RWPE2 (cell line): ENCODE results near the gene DEK.
"Not testable (repeated sequence)": the region's sequence is repeated elsewhere in the genome, so short reads cannot be mapped to it uniquely, and the experiment has no call there.

ENCODE experiments used
- ATAC-seq: fragments of 200-7000 bp; cut with Tn5 transposase; 3 replicates; pipeline ENCODE4 v1.9.1; 2021; ENCODE audit warnings: low read depth
- DNase-seq: peaks from one replicate; pipeline ENCODE4 v3.0.0-alpha.2; 2020; ENCODE audit warnings: low spot score
- H3K27ac ChIP-seq: fragments of 450-650 bp; 2 replicates; pipeline ENCODE4 v1.5.1; 2017; ENCODE audit warnings: mild to moderate bottlenecking; ENCODE audit not compliant: poor library complexity, severe bottlenecking
- H3K27me3 ChIP-seq: fragments of 250-450 bp; sonication (Bioruptor Pico); 2 replicates; pipeline ENCODE4 v1.5.1; 2021; ENCODE audit warnings: mild to moderate bottlenecking, moderate library complexity; ENCODE audit not compliant: insufficient read depth, poor library complexity, severe bottlenecking
- H3K36me3 ChIP-seq: fragments of 250-450 bp; sonication (Bioruptor Pico); 2 replicates; pipeline ENCODE4 v1.5.1; 2020; ENCODE audit warnings: low read depth, mild to moderate bottlenecking, moderate library complexity
- H3K4me1 ChIP-seq: fragments of 250-450 bp; sonication (Bioruptor Pico); 2 replicates; pipeline ENCODE4 v1.5.1; 2021; ENCODE audit warnings: mild to moderate bottlenecking, moderate library complexity; ENCODE audit not compliant: insufficient read depth, poor library complexity, severe bottlenecking
- H3K4me3 ChIP-seq: fragments of 250-450 bp; sonication (Bioruptor Pico); 2 replicates; pipeline ENCODE4 v1.5.1; 2021; ENCODE audit warnings: mild to moderate bottlenecking, moderate library complexity; ENCODE audit not compliant: severe bottlenecking
- H3K9me3 ChIP-seq: fragments of 250-450 bp; sonication (Bioruptor Pico); 2 replicates; pipeline ENCODE4 v1.5.1; 2021; ENCODE audit warnings: mild to moderate bottlenecking, moderate library complexity; ENCODE audit not compliant: severe bottlenecking
- TF ChIP-seq, protein P1 (sequence below): fragments of 450-650 bp; IDR thresholded peaks from one replicate; pipeline ENCODE4 v1.5.1; 2017; ENCODE audit warnings: mild to moderate bottlenecking, moderate library complexity; ENCODE audit not compliant: poor library complexity, severe bottlenecking

DEK gene

GRCh38 chr6:18209539-18210197 lies 54.7 kb downstream of the DEK start:
- no peak overlapping the region for H3K27ac ChIP-seq
- TF ChIP-seq, protein P1, sequence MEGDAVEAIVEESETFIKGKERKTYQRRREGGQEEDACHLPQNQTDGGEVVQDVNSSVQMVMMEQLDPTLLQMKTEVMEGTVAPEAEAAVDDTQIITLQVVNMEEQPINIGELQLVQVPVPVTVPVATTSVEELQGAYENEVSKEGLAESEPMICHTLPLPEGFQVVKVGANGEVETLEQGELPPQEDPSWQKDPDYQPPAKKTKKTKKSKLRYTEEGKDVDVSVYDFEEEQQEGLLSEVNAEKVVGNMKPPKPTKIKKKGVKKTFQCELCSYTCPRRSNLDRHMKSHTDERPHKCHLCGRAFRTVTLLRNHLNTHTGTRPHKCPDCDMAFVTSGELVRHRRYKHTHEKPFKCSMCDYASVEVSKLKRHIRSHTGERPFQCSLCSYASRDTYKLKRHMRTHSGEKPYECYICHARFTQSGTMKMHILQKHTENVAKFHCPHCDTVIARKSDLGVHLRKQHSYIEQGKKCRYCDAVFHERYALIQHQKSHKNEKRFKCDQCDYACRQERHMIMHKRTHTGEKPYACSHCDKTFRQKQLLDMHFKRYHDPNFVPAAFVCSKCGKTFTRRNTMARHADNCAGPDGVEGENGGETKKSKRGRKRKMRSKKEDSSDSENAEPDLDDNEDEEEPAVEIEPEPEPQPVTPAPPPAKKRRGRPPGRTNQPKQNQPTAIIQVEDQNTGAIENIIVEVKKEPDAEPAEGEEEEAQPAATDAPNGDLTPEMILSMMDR = no peak
- ATAC-seq (no peak), DNase-seq (no peak)
- H3K4me1 ChIP-seq = no peaks in the 10 kb centered on the region
- no peaks in the 10 kb centered on the region for H3K27me3 ChIP-seq
- H3K36me3 ChIP-seq = no peaks in the 10 kb centered on the region; the same call in 1 of the 2 replicates
- no peak overlapping the region for H3K4me3 ChIP-seq
- H3K9me3 ChIP-seq = no peaks in the 10 kb centered on the region

DNA sequence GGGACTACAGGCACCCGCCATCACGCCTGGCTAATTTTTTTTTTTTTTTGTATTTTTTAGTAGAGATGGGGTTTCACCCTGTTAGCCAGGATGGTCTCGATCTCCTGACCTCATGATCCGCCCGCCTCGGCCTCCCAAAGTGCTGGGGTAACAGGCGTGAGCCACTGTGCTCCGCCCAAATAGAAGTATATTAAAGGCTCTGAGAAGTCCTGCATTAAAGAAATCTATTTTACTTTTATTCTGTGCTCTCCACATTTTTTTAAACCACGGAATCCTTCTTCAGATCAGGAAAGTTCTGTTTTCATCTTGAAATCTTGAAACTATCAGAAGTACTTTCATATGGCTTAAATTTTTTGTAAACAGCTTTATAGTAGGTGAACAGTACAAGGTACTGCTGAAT lies 55.6 kb downstream of the DEK start:
- ATAC-seq, DNase-seq, H3K36me3 ChIP-seq: not testable (repeated sequence)

DNA sequence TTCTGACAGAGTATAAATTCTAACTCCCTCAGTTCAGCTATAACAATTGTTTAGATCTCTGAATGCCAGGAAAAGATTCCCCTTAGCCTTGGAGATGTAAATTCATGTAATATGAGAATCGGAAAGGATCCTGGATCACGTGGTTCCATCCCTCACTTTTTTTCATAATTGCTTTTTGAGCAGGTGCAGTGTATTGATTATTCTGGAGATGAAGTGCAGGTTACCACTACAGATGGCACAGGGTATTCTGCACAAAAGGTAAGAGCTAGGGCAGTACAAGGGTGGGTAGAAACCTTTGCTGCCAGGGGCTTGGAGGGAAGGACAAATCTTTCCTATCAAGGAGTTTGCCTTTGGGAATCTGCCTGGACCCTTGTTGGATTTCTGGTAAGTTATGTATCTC lies 56.4 kb downstream of the DEK start:
- H3K36me3 ChIP-seq = no peaks in the 10 kb centered on the region; the same call in 1 of the 2 replicates
- ATAC-seq (no peak), DNase-seq (no peak)
- H3K4me3 ChIP-seq = no peak overlapping the region
- H3K27ac ChIP-seq = no peak overlapping the region
- no peaks in the 10 kb centered on the region for H3K4me1 ChIP-seq
- H3K27me3 ChIP-seq = no peaks in the 10 kb centered on the region
- no peaks in the 10 kb centered on the region for H3K9me3 ChIP-seq
- TF ChIP-seq, protein P1 = no peak

More for the DNA sequence above, 55.6 kb downstream of the DEK start:
- not testable (repeated sequence) for H3K27ac ChIP-seq, H3K27me3 ChIP-seq, H3K4me3 ChIP-seq, H3K9me3 ChIP-seq, H3K4me1 ChIP-seq

- DNase-seq = no peak
- TF ChIP-seq, protein P1 = no peak
- Histone ChIP-seq H3K27ac (no peak overlapping the region), H3K27me3 (no peaks in the 10 kb centered on the region), H3K4me1 (no peaks in the 10 kb centered on the region), H3K4me3 (no peak overlapping the region), H3K36me3 (no peaks in the 10 kb centered on the region; the same call in 1 of the 2 replicates), H3K9me3 (no peaks in the 10 kb centered on the region)
- ATAC-seq = no peak
These were observed 56.9 kb downstream of the DEK start for GRCh38 chr6:18207438-18207837.

GRCh38 chr6:18206591-18206990 lies 57.7 kb downstream of the DEK start:
- no peaks in the 10 kb centered on the region for H3K4me1 ChIP-seq
- no peak for ATAC-seq
- DNase-seq = no peak
- H3K27ac ChIP-seq = no peak overlapping the region
- TF ChIP-seq, protein P1 = no peak
- H3K4me3 ChIP-seq = no peak overlapping the region
- H3K9me3 ChIP-seq = no peaks in the 10 kb centered on the region
- no peaks in the 10 kb centered on the region for H3K27me3 ChIP-seq
- H3K36me3 ChIP-seq = no peaks in the 10 kb centered on the region; the same call in 1 of the 2 replicates
